HepG2 (cell line): Measurements from ENCODE around the gene HS6ST2. TPM values are rescaled to one million over a fixed set of nuclear protein-coding genes. Genes with fewer than 3 reads are reported as not detected.

Experiments used
- ATAC-seq: fragments of 200-7000 bp; cut with Tn5 transposase; 3 replicates; pipeline ENCODE4 v1.9.1; 2020; ENCODE audit warnings: mild to moderate bottlenecking, moderate library complexity
- BruUV-seq: library from RNA; stranded (reverse); fragments of 400-500 nt; replicated peaks from 2 replicates; lab custom pipeline; 2021; lab: Mats Ljungman, UMichigan
- CTCF ChIA-PET: fragments of 300-600 bp; formaldehyde crosslinking; extraction: SDS; loops from one replicate; lab custom pipeline; 2021; ENCODE audit warnings: low total read pairs, inconsistent platforms, low intra/inter-chr PET ratio; lab: Yijun Ruan, JAX
- POLR2A ChIA-PET: fragments of 350-600 bp; sonication (Branson Sonifier 250); formaldehyde crosslinking; loops from one replicate; lab custom pipeline; 2020; ENCODE audit warnings: antibody characterized with exemption, inconsistent platforms; lab: Yijun Ruan, JAX
- DNase-seq: peaks from one replicate; pipeline ENCODE4 v3.0.0-alpha.2; 2015; ENCODE audit warnings: low spot score
- FAIRE-seq: peaks from 3 replicates; lab custom pipeline; 2011; peaks lifted over from hg19 to GRCh38; lab: Jason Lieb, UNC
- H2AFZ ChIP-seq: one replicate; pipeline ENCODE4 v1.6.1; 2011; ENCODE audit warnings: low read length, inconsistent platforms
- H3K27ac ChIP-seq: fragments of 300-600 bp; 3 replicates; pipeline ENCODE4 v1.8.0; 2011; ENCODE audit warnings: mixed run types, mild to moderate bottlenecking, mixed read lengths, low read length, inconsistent platforms; ENCODE audit not compliant: insufficient read depth; ENCODE audit errors: extremely low read length
- H3K27me3 ChIP-seq, 2 experiments: fragments of 200-600 bp in 1 of 2; 2 replicates in 1 of 2; 3 replicates in 1 of 2; pipeline versions ENCODE4 v1.6.0 to v1.8.0; 2011; ENCODE audit warnings: low read length in 2 of 2, mild to moderate bottlenecking in 2 of 2, moderate library complexity in 2 of 2, inconsistent platforms in 1 of 2; ENCODE audit not compliant: insufficient read depth in 2 of 2, control insufficient read depth in 1 of 2
- H3K36me3 ChIP-seq, 2 experiments: fragments of 200-600 bp in 1 of 2; replicated peaks in 1 of 2; 2 replicates in 1 of 2; 3 replicates in 1 of 2; pipeline versions ENCODE4 v1.5.1 to v1.8.0; 2011; ENCODE audit warnings: low read length in 2 of 2, inconsistent platforms in 1 of 2; ENCODE audit not compliant: insufficient read depth in 2 of 2, control insufficient read depth in 1 of 2
- H3K4me1 ChIP-seq: 2 replicates; pipeline ENCODE4 v1.5.1; 2012; ENCODE audit warnings: low read length, inconsistent platforms; ENCODE audit not compliant: insufficient read depth
- H3K4me2 ChIP-seq: 2 replicates; pipeline ENCODE4 v1.6.0; 2011; ENCODE audit warnings: low read depth, low read length, inconsistent platforms
- H3K4me3 ChIP-seq, 3 experiments: fragments of 200-600 bp in 1 of 3; sonication (generic), shearing (Covaris generic) in 1 of 3; replicated peaks in 1 of 3; 2 replicates each; pipeline ENCODE4 v1.5.1; 2011 to 2016; ENCODE audit warnings: low read length in 3 of 3, inconsistent platforms in 2 of 3, low read depth in 2 of 3, mild to moderate bottlenecking in 2 of 3, control low read depth in 1 of 3, mixed read lengths in 1 of 3; ENCODE audit not compliant: insufficient read depth in 1 of 3
- H3K79me2 ChIP-seq: one replicate; pipeline ENCODE4 v1.6.1; 2011; ENCODE audit warnings: low read length, inconsistent platforms; ENCODE audit not compliant: insufficient read depth
- H3K9ac ChIP-seq: 2 replicates; pipeline ENCODE4 v1.6.0; 2011; ENCODE audit warnings: mild to moderate bottlenecking, low read depth, low read length, inconsistent platforms; ENCODE audit not compliant: insufficient read depth
- H3K9me3 ChIP-seq: 2 replicates; pipeline ENCODE4 v1.5.1; 2012; ENCODE audit warnings: mild to moderate bottlenecking, low read length
- H4K20me1 ChIP-seq: 2 replicates; pipeline ENCODE4 v1.6.0; 2011; ENCODE audit warnings: inconsistent platforms, mild to moderate bottlenecking, low read length, moderate library complexity; ENCODE audit not compliant: insufficient read depth
- FOSL2 ChIP-seq: sonication (generic); formaldehyde crosslinking; IDR thresholded peaks from 2 replicates; pipeline ENCODE4 v1.4.0; 2020; ENCODE audit warnings: missing genetic modification reagents
- FOXP1 ChIP-seq, 2 experiments: fragments of 450-650 bp in 1 of 2; IDR thresholded peaks; 2 replicates each; pipeline ENCODE4 v1.6.1; 2017 to 2018; ENCODE audit warnings: antibody characterized with exemption in 1 of 2
- LCORL ChIP-seq, 2 experiments: fragments of 450-650 bp in 1 of 2; sonication (generic) in 1 of 2; formaldehyde crosslinking in 1 of 2; IDR thresholded peaks; 2 replicates each; pipeline versions ENCODE4 v1.5.0 to v1.6.1; 2017 to 2020; ENCODE audit warnings: antibody characterized with exemption in 1 of 2, missing genetic modification reagents in 1 of 2
- NCOA2 ChIP-seq: sonication (generic); formaldehyde crosslinking; IDR thresholded peaks from 2 replicates; pipeline ENCODE4 v1.8.0; 2022; ENCODE audit warnings: inconsistent platforms
- POGZ ChIP-seq: sonication (generic); formaldehyde crosslinking; IDR thresholded peaks from 2 replicates; pipeline ENCODE4 v1.4.0; 2020; ENCODE audit warnings: mild to moderate bottlenecking, missing genetic modification reagents
- RARA ChIP-seq: IDR thresholded peaks from 2 replicates; pipeline ENCODE4 v1.6.1; 2016; ENCODE audit warnings: missing genetic modification reagents, missing compliant biosample characterization
- SAP130 ChIP-seq: IDR thresholded peaks from 2 replicates; pipeline ENCODE4 v1.6.1; 2016; ENCODE audit warnings: low read depth
- SKI ChIP-seq: fragments of 450-650 bp; IDR thresholded peaks from one replicate; pipeline ENCODE4 v1.6.1; 2018; ENCODE audit warnings: mild to moderate bottlenecking; ENCODE audit not compliant: partially characterized antibody
- SMARCC2 ChIP-seq: fragments of 450-650 bp; IDR thresholded peaks from 2 replicates; pipeline ENCODE4 v1.6.1; 2017; ENCODE audit warnings: antibody characterized with exemption, mild to moderate bottlenecking
- SOX13 ChIP-seq, 3 experiments: fragments of 450-650 bp in 1 of 3; sonication (generic) in 1 of 3; formaldehyde crosslinking in 1 of 3; IDR thresholded peaks in 2 of 3; conservative IDR thresholded peaks in 1 of 3; 2 replicates each; pipeline versions ENCODE4 v1.5.0 to v1.6.1; 2016 to 2020; ENCODE audit warnings: antibody characterized with exemption in 1 of 3, mild to moderate bottlenecking in 1 of 3, missing compliant biosample characterization in 1 of 3, missing genetic modification reagents in 1 of 3, moderate library complexity in 1 of 3
- ZNF143 ChIP-seq: sonication (generic); formaldehyde crosslinking; IDR thresholded peaks from 2 replicates; pipeline ENCODE4 v1.4.0; 2020; ENCODE audit warnings: missing genetic modification reagents
- ZNF329 ChIP-seq: sonication (generic); formaldehyde crosslinking; IDR thresholded peaks from 2 replicates; pipeline ENCODE4 v1.9.0; 2021; ENCODE audit warnings: low read depth, mild to moderate bottlenecking, missing genetic modification reagents
- ZNF441 ChIP-seq: sonication (generic); formaldehyde crosslinking; IDR thresholded peaks from 2 replicates; pipeline ENCODE4 v1.7.0; 2021; ENCODE audit warnings: missing genetic modification reagents, borderline replicate concordance
- WGBS: methylation state at CpG from one replicate; pipeline ENCODE4 v1.1.6; 2017; ENCODE audit warnings: low lambda C conversion rate; 5-methylcytosine and 5-hydroxymethylcytosine counted together
- in situ Hi-C: cut with HindIII; loops from 2 replicates; pipeline ENCODE4 v1.10.0; 2017; ENCODE audit warnings: low pct_unique_long_range_greater_than_20kb; ENCODE audit not compliant: extremely low pct_ligation_motif_present
- intact Hi-C: fragments of 100-400 bp; cut with micrococcal nuclease; formaldehyde crosslinking; loops from one replicate; pipeline ENCODE4 v1.10.0; 2022; ENCODE audit not compliant: unreplicated experiment
- polyA plus RNA-seq, 8 experiments: library from polyadenylated mRNA; depleted of rRNA in 3 of 8; stranded (reverse) in 7 of 8; unstranded in 1 of 8; fragments of >200 nt; fragmentation: Illumina TruSeq in 4 of 8; extraction: Trizol in 4 of 8; gene quantifications; 2 replicates each; pipeline versions ENCODE4 v1.2.1 to v1.2.3, GENCODE V29; 2011 to 2016; ENCODE audit warnings: low read depth in 4 of 8, missing spikeins in 1 of 8, mixed read lengths in 1 of 8; ENCODE audit not compliant: insufficient read depth in 1 of 8
- total RNA-seq, 5 experiments: library from RNA; depleted of rRNA; stranded (reverse); fragments of >200 nt; fragmentation: Illumina TruSeq; extraction: Trizol; gene quantifications; 2 replicates each; pipeline ENCODE4 v1.2.3, GENCODE V29; 2016; ENCODE audit warnings: low read depth in 1 of 5
- TF ChIP-seq, protein P1 (sequence below): sonication (generic); formaldehyde crosslinking; conservative IDR thresholded peaks from 2 replicates; pipeline ENCODE4 v1.8.0; 2022; ENCODE audit warnings: low read depth, missing genetic modification reagents
- TF ChIP-seq, protein P2 (sequence below): IDR thresholded peaks from 2 replicates; pipeline ENCODE4 v1.6.1; 2016; ENCODE audit warnings: mild to moderate bottlenecking
- TF ChIP-seq, protein P3 (sequence below): IDR thresholded peaks from 2 replicates; pipeline ENCODE4 v1.4.0; 2020; ENCODE audit warnings: mild to moderate bottlenecking, missing genetic modification reagents

Gene HS6ST2
- total and polyA plus RNA-seq, 2 of the 13 experiments (the other 11 are each of a cell fraction or from before 2014, with no cell fraction given) = 0.05 TPM; not detected in 1

DNA sequence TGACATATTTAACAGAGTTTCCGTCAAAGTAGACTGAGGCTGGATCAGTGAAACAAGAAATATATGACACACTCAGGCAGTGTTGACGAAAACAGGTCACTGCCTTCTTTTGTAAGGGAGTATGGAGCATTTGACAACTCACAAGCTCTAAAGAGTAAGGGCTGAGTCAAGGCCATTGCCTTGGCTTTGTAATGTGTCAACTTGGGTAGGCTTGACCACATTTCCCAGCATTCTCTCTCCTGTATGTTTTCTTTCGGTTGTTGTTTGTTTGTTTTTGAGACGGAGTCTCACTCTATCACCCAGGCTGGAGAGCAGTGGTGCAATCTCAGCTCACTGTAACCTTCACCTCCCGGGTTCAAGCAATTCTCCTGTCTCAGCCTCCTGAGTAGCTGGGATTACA, 344.6 kb downstream of the HS6ST2 start:
- ATAC-seq = peak; percentile 63
- FAIRE-seq = peak; percentile 82
- no peaks in the 10 kb centered on the region for H3K36me3 ChIP-seq
- no peaks in the 10 kb centered on the region for H3K9me3 ChIP-seq
- H2AFZ ChIP-seq = no peak overlapping the region
- peak; percentile 46 for DNase-seq
- in situ Hi-C loops = loop anchor here (10.0 kb wide), 1 partner anchor 319 kb away; no protein-coding TSS in a partner anchor
- TF ChIP-seq POGZ (CRISPR knock-in tag) (0 out of 2 replicates have a peak, but pooled peaks have one; percentile 7), FOXP1 (IDR thresholded peaks at IDR 0.05) (no peak), FOXP1 (CRISPR knock-in tag; IDR thresholded peaks at IDR 0.05) (peak; percentile 65), SOX13 (IDR thresholded peaks at IDR 0.05) (no peak), SOX13 (CRISPR knock-in tag; conservative IDR thresholded peaks at IDR 0.05 in 1 of 2, IDR thresholded peaks at IDR 0.05 in 1 of 2) (peak in 1 of 2 experiments; percentile 6; a peak in 1 of 4 replicates), LCORL (IDR thresholded peaks at IDR 0.05) (no peak), LCORL (CRISPR knock-in tag; IDR thresholded peaks at IDR 0.05) (no peak), FOSL2 (CRISPR knock-in tag) (peak; percentile 10; the same call in 1 of the 2 replicates), ZNF441 (CRISPR knock-in tag) (peak; percentile 97), ZNF143 (CRISPR knock-in tag) (0 out of 2 replicates have a peak, but pooled peaks have one; percentile 48), SKI (peak; percentile 69), SMARCC2 (no peak), NCOA2 (CRISPR knock-in tag) (peak; percentile 25; the same call in 1 of the 2 replicates), RARA (peak; percentile 70), ZNF329 (CRISPR knock-in tag) (no peak), SAP130 (CRISPR knock-in tag) (peak; percentile 29)
- TF ChIP-seq, protein P1, sequence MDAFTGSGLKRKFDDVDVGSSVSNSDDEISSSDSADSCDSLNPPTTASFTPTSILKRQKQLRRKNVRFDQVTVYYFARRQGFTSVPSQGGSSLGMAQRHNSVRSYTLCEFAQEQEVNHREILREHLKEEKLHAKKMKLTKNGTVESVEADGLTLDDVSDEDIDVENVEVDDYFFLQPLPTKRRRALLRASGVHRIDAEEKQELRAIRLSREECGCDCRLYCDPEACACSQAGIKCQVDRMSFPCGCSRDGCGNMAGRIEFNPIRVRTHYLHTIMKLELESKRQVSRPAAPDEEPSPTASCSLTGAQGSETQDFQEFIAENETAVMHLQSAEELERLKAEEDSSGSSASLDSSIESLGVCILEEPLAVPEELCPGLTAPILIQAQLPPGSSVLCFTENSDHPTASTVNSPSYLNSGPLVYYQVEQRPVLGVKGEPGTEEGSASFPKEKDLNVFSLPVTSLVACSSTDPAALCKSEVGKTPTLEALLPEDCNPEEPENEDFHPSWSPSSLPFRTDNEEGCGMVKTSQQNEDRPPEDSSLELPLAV (CRISPR knock-in tag) = no peak
- TF ChIP-seq, protein P2, sequence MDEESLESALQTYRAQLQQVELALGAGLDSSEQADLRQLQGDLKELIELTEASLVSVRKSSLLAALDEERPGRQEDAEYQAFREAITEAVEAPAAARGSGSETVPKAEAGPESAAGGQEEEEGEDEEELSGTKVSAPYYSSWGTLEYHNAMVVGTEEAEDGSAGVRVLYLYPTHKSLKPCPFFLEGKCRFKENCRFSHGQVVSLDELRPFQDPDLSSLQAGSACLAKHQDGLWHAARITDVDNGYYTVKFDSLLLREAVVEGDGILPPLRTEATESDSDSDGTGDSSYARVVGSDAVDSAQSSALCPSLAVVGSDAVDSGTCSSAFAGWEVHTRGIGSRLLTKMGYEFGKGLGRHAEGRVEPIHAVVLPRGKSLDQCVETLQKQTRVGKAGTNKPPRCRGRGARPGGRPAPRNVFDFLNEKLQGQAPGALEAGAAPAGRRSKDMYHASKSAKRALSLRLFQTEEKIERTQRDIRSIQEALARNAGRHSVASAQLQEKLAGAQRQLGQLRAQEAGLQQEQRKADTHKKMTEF (CRISPR knock-in tag) = 0 out of 2 replicates have a peak, but pooled peaks have one; percentile 30
- TF ChIP-seq, protein P3, sequence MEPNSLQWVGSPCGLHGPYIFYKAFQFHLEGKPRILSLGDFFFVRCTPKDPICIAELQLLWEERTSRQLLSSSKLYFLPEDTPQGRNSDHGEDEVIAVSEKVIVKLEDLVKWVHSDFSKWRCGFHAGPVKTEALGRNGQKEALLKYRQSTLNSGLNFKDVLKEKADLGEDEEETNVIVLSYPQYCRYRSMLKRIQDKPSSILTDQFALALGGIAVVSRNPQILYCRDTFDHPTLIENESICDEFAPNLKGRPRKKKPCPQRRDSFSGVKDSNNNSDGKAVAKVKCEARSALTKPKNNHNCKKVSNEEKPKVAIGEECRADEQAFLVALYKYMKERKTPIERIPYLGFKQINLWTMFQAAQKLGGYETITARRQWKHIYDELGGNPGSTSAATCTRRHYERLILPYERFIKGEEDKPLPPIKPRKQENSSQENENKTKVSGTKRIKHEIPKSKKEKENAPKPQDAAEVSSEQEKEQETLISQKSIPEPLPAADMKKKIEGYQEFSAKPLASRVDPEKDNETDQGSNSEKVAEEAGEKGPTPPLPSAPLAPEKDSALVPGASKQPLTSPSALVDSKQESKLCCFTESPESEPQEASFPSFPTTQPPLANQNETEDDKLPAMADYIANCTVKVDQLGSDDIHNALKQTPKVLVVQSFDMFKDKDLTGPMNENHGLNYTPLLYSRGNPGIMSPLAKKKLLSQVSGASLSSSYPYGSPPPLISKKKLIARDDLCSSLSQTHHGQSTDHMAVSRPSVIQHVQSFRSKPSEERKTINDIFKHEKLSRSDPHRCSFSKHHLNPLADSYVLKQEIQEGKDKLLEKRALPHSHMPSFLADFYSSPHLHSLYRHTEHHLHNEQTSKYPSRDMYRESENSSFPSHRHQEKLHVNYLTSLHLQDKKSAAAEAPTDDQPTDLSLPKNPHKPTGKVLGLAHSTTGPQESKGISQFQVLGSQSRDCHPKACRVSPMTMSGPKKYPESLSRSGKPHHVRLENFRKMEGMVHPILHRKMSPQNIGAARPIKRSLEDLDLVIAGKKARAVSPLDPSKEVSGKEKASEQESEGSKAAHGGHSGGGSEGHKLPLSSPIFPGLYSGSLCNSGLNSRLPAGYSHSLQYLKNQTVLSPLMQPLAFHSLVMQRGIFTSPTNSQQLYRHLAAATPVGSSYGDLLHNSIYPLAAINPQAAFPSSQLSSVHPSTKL (CRISPR knock-in tag) = peak; percentile 47
- no peaks in the 10 kb centered on the region for H4K20me1 ChIP-seq
- H3K79me2 ChIP-seq = no peaks in the 10 kb centered on the region
- no peaks in the 10 kb centered on the region for H3K27me3 ChIP-seq
- intact Hi-C loops = loop anchor here (2.0 to 5.0 kb wide), 3 partner anchors 122 to 387 kb away; no protein-coding TSS in a partner anchor
- H3K9ac ChIP-seq = no peak overlapping the region
- POLR2A ChIA-PET = interaction anchor here (0.7 to 2.4 kb wide), 6 partner anchors 23 to 521 kb away, joined by 3 to 9 read pairs (median 6); partner anchors contain the start of gene MBNL3
- peaks cover 58% of the 10 kb centered on the region for H3K4me1 ChIP-seq
- H3K4me3 ChIP-seq = no peak overlapping the region
- H3K27ac ChIP-seq = no peak overlapping the region
- H3K4me2 ChIP-seq = no peak overlapping the region; the same call in 1 of the 2 replicates
- no TSS peak for BruUV-seq
- CTCF ChIA-PET = interaction anchor here (2.7 kb wide), 1 partner anchor 388 kb away, joined by 8 read pairs; no protein-coding TSS in a partner anchor
- WGBS = 38% methylated on average over 5 of the region's 5 CpGs
